ENCODE results near the gene KCNQ1. TPM values are rescaled to one million over a fixed set of nuclear protein-coding genes. Genes with fewer than 3 reads are reported as not detected.
A peak's percentile ranks its signal among the peaks of the same experiment; 100 is the strongest.

Gene KCNQ1
- total and polyA plus RNA-seq, 12 donors: 11.0 to 447 (median 320) TPM

GRCh38 chr11:2443406-2443805 lies 1.4 kb upstream of the KCNQ1 start:
- Histone ChIP-seq H3K27ac (no peak overlapping the region), H3K36me3 (replicated peaks in 1 of 2) (no peaks in the 10 kb centered on the region), H3K4me3 (no peak overlapping the region), H3K9me3 (replicated peaks in 1 of 3) (no peaks in the 10 kb centered on the region), H3K27me3 (no peaks in the 10 kb centered on the region), H3K4me1 (replicated peaks in 1 of 2) (peaks cover 26 to 27% of the 10 kb centered on the region in 2 donors)
- no peak for TF ChIP-seq POLR2A (IDR thresholded peaks at IDR 0.05)
- TF ChIP-seq CTCF (IDR thresholded peaks at IDR 0.05): no peak
- DNase-seq: peak in 3 of 7 donors; percentile 21 to 34 (median 29)
- intact Hi-C loops (cut with DNase I): loop anchor here in 1 of 2 donors (5.0 kb wide), 1 partner anchor 74 kb away; no protein-coding TSS in a partner anchor
- 46 to 73% (median 55%) methylated on average over 6 to 11 of the region's 11 CpGs for WGBS, 4 donors

GRCh38 chr11:2443881-2444820 lies 657 bp upstream of the KCNQ1 start, which contains the start of gene TRPM5:
Gene TRPM5, minus strand, starts transcription at chr11:2444514. Its CDS starts 21,478 bp downstream, at chr11:2423036.
- H3K27ac ChIP-seq: peak within 1 kb of the TSS; percentile 34 to 91 (median 73)
- no peaks in the 10 kb centered on the region for H3K9me3 ChIP-seq (replicated peaks in 1 of 3)
- no peaks in the 10 kb centered on the region for H3K36me3 ChIP-seq (replicated peaks in 1 of 2)
- intact Hi-C loops (cut with DNase I): loop anchor here in 1 of 2 donors (5.0 kb wide), 1 partner anchor 73 kb away; no protein-coding TSS in a partner anchor
- H3K4me3 ChIP-seq: peak within 1 kb of the TSS; percentile 34 to 88 (median 76)
- TF ChIP-seq POLR2A (IDR thresholded peaks at IDR 0.05): no peak
- TF ChIP-seq CTCF (IDR thresholded peaks at IDR 0.05): no peak
- no peaks in the 10 kb centered on the region for H3K27me3 ChIP-seq
- H3K4me1 ChIP-seq (replicated peaks in 1 of 2): peaks cover 34 to 35% of the 10 kb centered on the region in 2 donors
- peak in 4 of 7 donors; percentile 43 to 80 (median 60) for DNase-seq
- 6 to 95% (median 10%) methylated on average over 3 to 58 of the region's 64 CpGs for WGBS, 4 donors

- no peaks in the 10 kb centered on the region for H3K36me3 ChIP-seq (replicated peaks in 1 of 2)
- intact Hi-C loops (cut with DNase I): loop anchor here (5.0 kb wide), 2 partner anchors 36 to 81 kb away; no protein-coding TSS in a partner anchor
- WGBS, 4 donors: 31 to 40% (median 32%) methylated on average over 2 to 23 of the region's 23 CpGs
- H3K9me3 ChIP-seq (replicated peaks in 1 of 3): no peaks in the 10 kb centered on the region
- TF ChIP-seq CTCF (IDR thresholded peaks at IDR 0.05) (no peak), POLR2A (IDR thresholded peaks at IDR 0.05) (no peak)
- no peaks in the 10 kb centered on the region for H3K27me3 ChIP-seq
- H3K4me3 ChIP-seq: peak overlapping the region; percentile 34 to 88 (median 76)
- DNase-seq: peak in 6 of 7 donors; percentile 56 to 75 (median 72)
- H3K27ac ChIP-seq: peak overlapping the region; percentile 34 to 91 (median 73)
- H3K4me1 ChIP-seq (replicated peaks in 1 of 2): peaks cover 41 to 42% of the 10 kb centered on the region in 2 donors
Measured at GRCh38 chr11:2445746-2446551, 1.1 kb downstream of the KCNQ1 start.

All from adrenal gland (tissue), 12 donors.